PC-3 (cell line): Measurements from ENCODE around the gene SLC39A11. TPM values are rescaled to one million over a fixed set of nuclear protein-coding genes. Genes with fewer than 3 reads are reported as not detected.

ENCODE experiments used
- ATAC-seq: fragments of 200-7000 bp; cut with Tn5 transposase; 2 replicates; pipeline ENCODE4 v1.9.1; 2020; ENCODE audit warnings: mild to moderate bottlenecking, moderate library complexity
- BruUV-seq: library from RNA; stranded (reverse); fragments of 400-500 nt; replicated peaks from 2 replicates; lab custom pipeline; 2021; lab: Mats Ljungman, UMichigan
- CTCF ChIA-PET: fragments of 300-600 bp; sonication (Branson Sonifier 250); formaldehyde crosslinking; loops from one replicate; lab custom pipeline; 2022; ENCODE audit warnings: antibody characterized with exemption; lab: Charles Lee
- POLR2A ChIA-PET: fragments of 300-600 bp; sonication (Branson Sonifier 250); formaldehyde crosslinking; loops from one replicate; lab custom pipeline; 2022; ENCODE audit warnings: antibody characterized with exemption; ENCODE audit not compliant: unreplicated experiment; lab: Charles Lee
- DNase-seq: peaks from one replicate; pipeline ENCODE4 v3.0.0-alpha.2; 2015
- H2AFZ ChIP-seq: fragments of 300-600 bp; sonication (generic); 2 replicates; pipeline ENCODE4 v1.6.0; 2016; ENCODE audit warnings: antibody characterized with exemption, low read length
- H3F3A ChIP-seq: fragments of 300-600 bp; sonication (generic); one replicate; pipeline ENCODE4 v1.6.0; 2017; ENCODE audit warnings: antibody characterized with exemption, low read length, control low read depth, mild to moderate bottlenecking; ENCODE audit not compliant: unreplicated experiment
- H3K27ac ChIP-seq: fragments of 300-600 bp; sonication (generic); 2 replicates; pipeline ENCODE4 v1.5.1; 2016; ENCODE audit warnings: mild to moderate bottlenecking, low read length
- H3K27me3 ChIP-seq: fragments of 300-600 bp; sonication (generic); 2 replicates; pipeline ENCODE4 v1.6.1; 2016; ENCODE audit warnings: low read length, mixed read lengths
- H3K36me3 ChIP-seq: fragments of 300-600 bp; sonication (generic); 2 replicates; pipeline ENCODE4 v1.6.1; 2016; ENCODE audit warnings: low read depth, mixed run types, low read length, mixed read lengths
- H3K4me1 ChIP-seq: fragments of 300-600 bp; sonication (generic); 2 replicates; pipeline ENCODE4 v1.5.1; 2016; ENCODE audit warnings: low read length; ENCODE audit not compliant: insufficient read depth
- H3K4me2 ChIP-seq: fragments of 300-600 bp; sonication (generic); 2 replicates; pipeline ENCODE4 v1.6.0; 2016; ENCODE audit warnings: low read length
- H3K4me3 ChIP-seq: fragments of 300-600 bp; sonication (generic); 2 replicates; pipeline ENCODE4 v1.5.1; 2016; ENCODE audit warnings: mild to moderate bottlenecking, low read length, mixed read lengths
- H3K79me2 ChIP-seq: fragments of 300-600 bp; sonication (generic); 2 replicates; pipeline ENCODE4 v1.6.1; 2017; ENCODE audit warnings: low read length, mixed read lengths
- H3K9ac ChIP-seq: fragments of 300-600 bp; sonication (generic); 2 replicates; pipeline ENCODE4 v1.6.0; 2016; ENCODE audit warnings: mild to moderate bottlenecking, low read length
- H3K9me2 ChIP-seq: fragments of 300-600 bp; sonication (generic); replicated peaks from 2 replicates; pipeline ENCODE4 v1.6.1; 2016; ENCODE audit warnings: mixed run types, low read length, mixed read lengths
- H3K9me3 ChIP-seq: fragments of 300-600 bp; sonication (generic); 2 replicates; pipeline ENCODE4 v1.6.1; 2016; ENCODE audit warnings: low read length, mixed read lengths
- H4K20me1 ChIP-seq: fragments of 300-600 bp; sonication (generic); 2 replicates; pipeline ENCODE4 v1.6.1; 2016; ENCODE audit warnings: low read length, mixed read lengths
- EZH2 ChIP-seq: fragments of 300-600 bp; sonication (generic); IDR thresholded peaks from one replicate; pipeline ENCODE4 v1.6.1; 2017; ENCODE audit warnings: antibody characterized with exemption, mild to moderate bottlenecking, low read length; ENCODE audit not compliant: unreplicated experiment
- EZH2phosphoT487 ChIP-seq: fragments of 300-600 bp; sonication (generic); IDR thresholded peaks from 2 replicates; pipeline ENCODE4 v1.6.1; 2018; ENCODE audit warnings: mild to moderate bottlenecking, antibody characterized with exemption, low read length, borderline replicate concordance
- intact Hi-C: fragments of 100-400 bp; cut with micrococcal nuclease; formaldehyde crosslinking; loops from 2 replicates; pipeline ENCODE4 v1.9.0; 2023
- total RNA-seq: library from RNA; depleted of rRNA; stranded (reverse); fragments of >200 nt; gene quantifications from 2 replicates; pipeline ENCODE4 v1.2.3, GENCODE V29; 2014
- TF ChIP-seq, protein P1 (sequence below): fragments of 300-600 bp; sonication (generic); conservative IDR thresholded peaks from 2 replicates; pipeline ENCODE4 v1.5.1; 2017; ENCODE audit warnings: antibody characterized with exemption, low read depth, mild to moderate bottlenecking, low read length

The SLC39A11 gene
- total RNA-seq, 1 experiment from 2014 or later = 37.7 TPM

GRCh38 chr17:72852277-72852938, 240.1 kb downstream of the SLC39A11 start:
- Histone ChIP-seq H3K4me2 (no peak overlapping the region), H3K27me3 (no peaks in the 10 kb centered on the region), H3K9ac (no peak overlapping the region), H3F3A (no peaks in the 10 kb centered on the region), H4K20me1 (no peaks in the 10 kb centered on the region), H3K4me1 (no peaks in the 10 kb centered on the region), H3K27ac (no peak overlapping the region), H3K9me2 (no peaks in the 10 kb centered on the region), H3K36me3 (no peaks in the 10 kb centered on the region), H3K79me2 (no peaks in the 10 kb centered on the region), H3K9me3 (no peaks in the 10 kb centered on the region), H2AFZ (no peak overlapping the region), H3K4me3 (no peak overlapping the region)
- ATAC-seq (peak; percentile 38; the same call in 1 of the 2 replicates), DNase-seq (peak; percentile 11)
- POLR2A ChIA-PET = interaction anchor here (0.6 kb wide), 1 partner anchor 163 kb away, joined by 5 read pairs; no protein-coding TSS in a partner anchor
- intact Hi-C loops = no loop called here
- CTCF ChIA-PET = no interaction called here
- no TSS peak for BruUV-seq
- TF ChIP-seq, protein P1, sequence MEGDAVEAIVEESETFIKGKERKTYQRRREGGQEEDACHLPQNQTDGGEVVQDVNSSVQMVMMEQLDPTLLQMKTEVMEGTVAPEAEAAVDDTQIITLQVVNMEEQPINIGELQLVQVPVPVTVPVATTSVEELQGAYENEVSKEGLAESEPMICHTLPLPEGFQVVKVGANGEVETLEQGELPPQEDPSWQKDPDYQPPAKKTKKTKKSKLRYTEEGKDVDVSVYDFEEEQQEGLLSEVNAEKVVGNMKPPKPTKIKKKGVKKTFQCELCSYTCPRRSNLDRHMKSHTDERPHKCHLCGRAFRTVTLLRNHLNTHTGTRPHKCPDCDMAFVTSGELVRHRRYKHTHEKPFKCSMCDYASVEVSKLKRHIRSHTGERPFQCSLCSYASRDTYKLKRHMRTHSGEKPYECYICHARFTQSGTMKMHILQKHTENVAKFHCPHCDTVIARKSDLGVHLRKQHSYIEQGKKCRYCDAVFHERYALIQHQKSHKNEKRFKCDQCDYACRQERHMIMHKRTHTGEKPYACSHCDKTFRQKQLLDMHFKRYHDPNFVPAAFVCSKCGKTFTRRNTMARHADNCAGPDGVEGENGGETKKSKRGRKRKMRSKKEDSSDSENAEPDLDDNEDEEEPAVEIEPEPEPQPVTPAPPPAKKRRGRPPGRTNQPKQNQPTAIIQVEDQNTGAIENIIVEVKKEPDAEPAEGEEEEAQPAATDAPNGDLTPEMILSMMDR = no peak
- no peak for TF ChIP-seq EZH2
- TF ChIP-seq EZH2phosphoT487 = no peak

- H3K4me3 ChIP-seq = no peak overlapping the region
- no peak overlapping the region for H3K4me2 ChIP-seq
- no peak overlapping the region for H3K9ac ChIP-seq
- peaks cover 4% of the 10 kb centered on the region; the same call in 1 of the 2 replicates for H3K4me1 ChIP-seq
- TF ChIP-seq EZH2 (no peak), EZH2phosphoT487 (no peak)
- TF ChIP-seq, protein P1 = no peak
- H4K20me1 ChIP-seq = no peaks in the 10 kb centered on the region
- H3K9me3 ChIP-seq = no peaks in the 10 kb centered on the region
- BruUV-seq = no TSS peak
- H3K27me3 ChIP-seq = no peaks in the 10 kb centered on the region
- H3K27ac ChIP-seq = no peak overlapping the region
- no peaks in the 10 kb centered on the region for H3K79me2 ChIP-seq
- no peak overlapping the region for H2AFZ ChIP-seq
- ChIA-PET POLR2A (no interaction called here), CTCF (no interaction called here)
- peak; percentile 94 for ATAC-seq
- no peaks in the 10 kb centered on the region for H3K9me2 ChIP-seq
- intact Hi-C loops = no loop called here
- peak; percentile 71 for DNase-seq
- H3F3A ChIP-seq = no peaks in the 10 kb centered on the region
- H3K36me3 ChIP-seq = no peaks in the 10 kb centered on the region
These were observed 241.9 kb downstream of the SLC39A11 start for GRCh38 chr17:72850410-72851118.
